Stimulated activated CD4-positive, alpha-beta T cell treated with anti-CD3 and anti-CD28 coated beads, TNF-alpha, amount 100 ng/mL, for 4 hours (primary cell): ENCODE data around the gene ZFHX2.

Source experiments
- DNase-seq, 3 experiments: peaks; one replicate each; pipeline ENCODE4 v3.0.0-alpha.2; 2020; ENCODE audit warnings: low read depth in 3 of 3

ZFHX2 gene

DNA sequence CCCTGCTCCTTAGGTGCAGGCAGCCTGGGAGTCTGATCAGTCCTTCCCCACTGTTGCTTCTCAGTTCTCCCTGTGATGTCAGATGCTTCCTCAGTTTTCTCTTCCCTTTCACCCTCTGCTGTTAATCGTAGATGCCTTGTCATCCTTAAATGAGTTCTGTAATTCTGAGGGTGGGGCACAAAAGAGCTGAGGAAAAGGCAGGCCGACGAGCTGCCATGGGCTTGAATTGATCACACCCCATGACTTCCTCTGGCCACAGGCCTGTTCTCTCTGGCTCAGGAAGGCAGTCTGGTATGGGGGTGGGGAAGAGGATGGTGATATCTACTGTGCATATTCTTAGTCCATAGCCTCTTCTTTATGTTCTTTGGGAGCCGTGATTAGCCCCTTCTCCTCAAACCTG lies 21.3 kb upstream of the ZFHX2 start:
- DNase-seq = no peak

DNA sequence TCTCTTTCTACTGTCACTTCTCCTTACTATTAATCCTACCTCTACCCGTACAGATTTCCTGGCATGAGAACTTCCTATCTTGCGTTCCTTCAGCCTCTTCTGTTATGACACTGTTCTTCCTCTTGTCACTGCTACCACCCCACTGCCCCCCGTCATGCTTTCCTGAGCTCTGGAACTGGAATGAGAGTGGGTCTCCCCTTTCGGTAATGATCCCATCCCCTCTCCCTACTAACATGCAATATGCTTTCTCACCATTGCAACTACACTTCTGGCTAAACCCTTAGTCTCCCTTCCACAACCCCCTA lies 20.9 kb upstream of the ZFHX2 start:
- no peak for DNase-seq

GRCh38 chr14:23571701-23572523 lies 20.3 kb upstream of the ZFHX2 start:
- DNase-seq = no peak

DNA sequence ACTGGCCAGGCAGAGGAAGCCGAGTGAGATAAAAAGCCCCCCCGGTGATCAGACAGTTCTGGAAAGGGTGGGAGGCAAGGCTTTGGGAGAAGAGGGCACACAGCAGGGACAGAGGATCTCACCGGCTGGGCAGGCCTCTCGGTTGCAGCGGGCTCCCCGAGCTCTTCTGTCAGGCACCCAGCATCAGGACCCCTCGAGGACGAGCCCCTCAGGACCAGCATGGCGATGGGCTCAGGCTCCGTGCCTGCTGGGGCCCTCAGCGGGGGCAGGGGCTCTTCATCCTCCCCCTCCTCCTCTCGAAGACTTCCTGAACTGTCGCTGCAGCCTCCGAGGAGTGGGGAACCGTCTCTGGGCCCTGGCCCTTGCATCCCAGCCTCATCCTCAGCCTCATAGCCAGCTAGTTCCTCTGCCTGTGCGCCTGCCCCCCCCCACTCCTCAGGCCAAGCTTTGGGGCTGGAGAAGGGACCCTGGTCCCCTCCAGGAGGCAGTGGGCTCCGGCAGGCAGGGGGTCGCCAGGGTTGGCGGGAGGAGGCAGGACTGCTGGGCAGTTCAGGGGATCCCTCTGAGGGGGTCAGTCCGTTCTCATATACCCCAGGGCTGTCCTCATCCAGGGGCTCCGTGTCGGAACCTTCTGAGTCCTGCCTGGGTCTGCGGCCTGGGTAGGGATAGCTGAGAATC lies 19.4 kb upstream of the ZFHX2 start:
- DNase-seq = no peak

GRCh38 chr14:23569443-23570151 lies 18.0 kb upstream of the ZFHX2 start:
- DNase-seq = no peak

- DNase-seq = no peak
Measured at GRCh38 chr14:23568600-23569331, 17.2 kb upstream of the ZFHX2 start.

DNA sequence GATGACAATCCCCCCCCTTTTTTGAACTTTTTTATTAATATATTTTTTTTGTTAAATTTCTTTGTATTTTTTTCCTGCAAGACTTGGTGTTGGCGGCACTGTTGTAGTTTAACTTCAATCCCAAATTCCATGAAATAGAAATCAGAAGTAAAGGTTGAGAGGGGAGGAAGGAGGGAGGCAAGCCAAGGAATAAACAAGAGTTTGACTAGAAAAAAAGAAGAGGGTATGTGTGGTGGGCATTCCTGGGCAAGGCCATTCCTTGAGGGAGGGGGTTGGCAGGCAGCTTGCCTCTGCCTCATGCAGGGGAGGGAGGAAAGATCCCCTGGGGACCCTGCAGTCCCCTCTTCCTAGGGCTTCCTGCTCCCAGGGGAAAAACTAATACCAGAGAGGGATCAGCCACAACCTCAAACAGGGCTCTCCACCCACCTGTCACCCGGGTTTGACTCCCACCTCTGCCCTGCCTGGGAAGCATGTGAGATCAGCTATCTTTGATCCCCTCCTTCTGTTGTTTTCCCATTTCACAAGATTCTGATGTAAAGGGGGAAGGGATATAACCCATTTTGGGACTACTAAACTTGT lies 16.5 kb upstream of the ZFHX2 start:
- no peak for DNase-seq

DNA sequence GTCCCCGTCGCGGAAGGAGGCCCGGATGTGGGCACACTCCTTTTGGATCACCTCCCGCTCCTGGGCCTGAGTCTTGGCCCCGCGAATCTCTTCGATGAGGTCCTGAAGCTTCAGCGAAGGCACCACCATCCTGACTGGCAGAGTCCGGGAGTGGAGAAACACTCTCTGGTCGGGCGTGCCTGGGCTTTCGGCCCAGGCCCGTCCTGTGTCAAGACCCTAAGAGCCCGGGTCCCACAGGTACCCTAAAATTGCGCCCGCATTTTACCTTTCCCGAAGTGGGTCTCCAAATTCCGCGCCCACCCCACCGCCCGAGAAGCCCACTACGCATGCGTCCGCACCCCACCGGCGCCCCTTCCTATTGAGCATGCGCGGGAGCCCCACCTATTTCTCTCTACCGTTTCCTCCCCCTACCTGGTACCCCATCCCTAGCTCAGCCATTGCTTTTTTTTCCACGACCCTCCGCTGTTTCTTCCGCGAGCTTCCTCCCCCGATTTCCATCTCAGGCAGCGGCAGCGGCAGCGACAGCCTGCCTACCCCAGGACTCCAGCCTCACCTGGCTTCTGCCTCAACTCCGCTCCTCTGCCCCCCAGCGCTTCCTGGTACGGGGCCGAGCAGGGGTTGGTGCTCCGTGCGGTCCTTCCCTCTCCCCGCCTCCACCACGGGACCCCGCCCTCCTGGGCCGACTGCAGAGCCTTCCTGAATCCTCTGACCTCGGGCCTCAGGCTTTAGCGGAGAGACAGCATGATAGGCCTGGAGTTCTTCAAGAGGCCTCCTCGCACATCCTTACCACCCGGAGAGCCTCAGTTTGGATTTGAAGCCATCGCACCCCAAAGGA lies 15.8 kb upstream of the ZFHX2 start, which contains the start of gene AP1G2:
TSS of gene AP1G2 (minus strand) at position 606 of the 835 bp plus-strand sequence. CDS start at position 129, 477 bp downstream.
- DNase-seq = peak; percentile 71 to 83 (median 73)

DNA sequence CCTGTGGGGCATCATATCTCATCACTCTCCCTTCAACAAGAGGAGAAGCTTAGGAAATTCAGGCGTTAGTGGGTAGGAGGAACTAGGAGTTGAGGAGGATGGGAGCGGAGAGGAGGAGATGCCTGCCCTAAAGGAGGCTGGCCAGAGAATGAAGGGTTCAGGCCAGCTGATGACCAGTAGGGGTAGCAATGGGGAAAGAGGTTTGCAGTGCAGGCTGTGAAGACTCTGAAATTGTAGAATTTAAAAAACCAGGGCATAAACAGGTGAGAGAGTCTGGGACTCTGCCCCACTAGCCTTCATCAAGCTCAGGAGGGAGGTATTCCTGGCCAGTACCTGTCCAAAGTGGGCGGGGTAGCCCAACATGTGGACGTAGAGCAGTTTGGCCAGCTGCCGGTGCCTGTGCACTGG lies 15.2 kb upstream of the ZFHX2 start:
- no peak for DNase-seq

GRCh38 chr14:23566112-23566777 lies 14.7 kb upstream of the ZFHX2 start:
- DNase-seq = no peak

- no peak for DNase-seq
Measured at GRCh38 chr14:23565626-23566025, 14.1 kb upstream of the ZFHX2 start.

DNA sequence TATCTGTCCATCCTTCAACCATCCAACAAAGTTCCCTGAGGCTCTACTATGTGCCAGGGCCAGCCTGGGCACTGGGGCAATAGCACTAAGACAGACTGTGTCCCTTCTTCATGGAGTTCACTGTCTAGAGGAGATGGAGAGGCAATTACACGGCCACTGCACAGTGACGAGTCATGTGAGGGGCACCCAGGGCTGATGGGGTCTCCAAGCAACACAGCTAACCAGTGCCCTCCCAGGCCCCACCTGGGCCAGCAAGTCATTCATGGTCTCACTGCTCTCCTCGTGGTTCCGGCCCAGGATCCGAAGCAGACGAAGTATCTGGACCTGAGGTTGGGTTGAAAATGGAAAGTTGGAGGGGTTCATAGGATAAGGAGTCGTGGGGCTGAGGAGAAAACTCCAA lies 13.3 kb upstream of the ZFHX2 start:
- no peak for DNase-seq

GRCh38 chr14:23564181-23564812 lies 12.7 kb upstream of the ZFHX2 start:
- no peak for DNase-seq

DNA sequence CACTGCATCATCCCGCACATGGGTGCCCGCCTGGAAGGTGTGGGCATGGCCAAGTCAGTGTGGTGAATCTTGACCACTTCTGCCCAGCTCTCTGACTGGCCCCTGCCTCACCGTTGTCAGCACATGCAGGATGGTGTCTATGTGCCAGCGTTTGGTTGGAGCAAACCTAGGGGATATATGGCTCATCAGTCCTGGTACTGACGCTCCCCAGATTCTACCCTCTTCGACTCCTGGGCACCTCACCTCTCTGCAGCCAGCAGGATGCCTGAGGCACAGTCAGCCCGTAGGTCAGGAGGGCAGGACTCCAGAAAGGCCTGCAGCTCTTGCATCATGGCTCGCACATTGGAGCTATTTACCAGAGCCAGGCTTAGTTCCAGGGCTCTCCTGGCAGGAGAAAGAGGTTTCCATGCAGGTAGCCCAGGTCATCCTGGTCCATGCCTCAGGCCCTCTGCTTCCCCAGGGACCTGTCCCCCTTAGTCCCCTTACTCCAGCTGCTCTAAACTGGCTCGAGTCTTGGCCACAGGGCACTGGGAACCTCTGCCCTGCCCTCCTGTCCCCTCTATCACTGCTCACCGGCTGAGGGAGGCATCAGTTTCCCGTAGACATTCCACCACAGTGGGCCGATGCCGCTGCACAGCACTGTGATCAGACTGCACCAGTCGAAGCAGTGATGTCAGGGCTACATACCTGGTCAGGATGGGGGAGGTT lies 12.1 kb upstream of the ZFHX2 start:
- DNase-seq = no peak

DNA sequence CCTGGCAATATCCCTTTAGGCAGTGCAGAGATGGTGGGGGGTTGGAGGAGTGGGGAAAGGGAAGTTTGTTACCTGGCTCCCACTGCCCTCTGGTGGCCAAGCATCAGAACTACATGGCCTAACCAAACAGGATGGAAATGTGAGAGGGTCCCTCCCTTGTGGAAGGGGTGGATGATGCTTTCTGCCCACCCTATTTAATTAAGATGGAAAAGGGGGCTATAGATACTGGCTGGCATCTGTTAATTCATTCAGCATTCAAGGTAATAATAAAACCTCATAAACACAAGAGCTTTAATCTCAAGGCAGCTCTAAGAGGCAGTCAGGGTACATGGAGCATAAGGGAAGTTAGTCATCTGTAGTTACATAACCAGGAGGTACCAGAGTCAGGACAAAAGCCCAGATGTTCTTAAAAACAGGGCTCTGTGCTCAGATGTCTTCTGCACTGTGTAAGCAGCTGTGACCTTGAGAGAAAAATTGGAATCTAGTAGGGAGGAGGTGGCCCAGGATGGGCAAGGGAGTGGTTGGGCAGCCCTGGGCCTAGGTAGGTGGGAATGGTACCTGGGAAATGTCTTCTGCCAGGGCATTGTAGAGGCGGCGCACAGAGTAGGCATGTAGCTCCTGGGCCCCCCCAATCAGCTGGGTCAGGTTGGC lies 11.4 kb upstream of the ZFHX2 start:
- peak in 2 of 3 experiments; percentile 36 to 40 for DNase-seq

DNA sequence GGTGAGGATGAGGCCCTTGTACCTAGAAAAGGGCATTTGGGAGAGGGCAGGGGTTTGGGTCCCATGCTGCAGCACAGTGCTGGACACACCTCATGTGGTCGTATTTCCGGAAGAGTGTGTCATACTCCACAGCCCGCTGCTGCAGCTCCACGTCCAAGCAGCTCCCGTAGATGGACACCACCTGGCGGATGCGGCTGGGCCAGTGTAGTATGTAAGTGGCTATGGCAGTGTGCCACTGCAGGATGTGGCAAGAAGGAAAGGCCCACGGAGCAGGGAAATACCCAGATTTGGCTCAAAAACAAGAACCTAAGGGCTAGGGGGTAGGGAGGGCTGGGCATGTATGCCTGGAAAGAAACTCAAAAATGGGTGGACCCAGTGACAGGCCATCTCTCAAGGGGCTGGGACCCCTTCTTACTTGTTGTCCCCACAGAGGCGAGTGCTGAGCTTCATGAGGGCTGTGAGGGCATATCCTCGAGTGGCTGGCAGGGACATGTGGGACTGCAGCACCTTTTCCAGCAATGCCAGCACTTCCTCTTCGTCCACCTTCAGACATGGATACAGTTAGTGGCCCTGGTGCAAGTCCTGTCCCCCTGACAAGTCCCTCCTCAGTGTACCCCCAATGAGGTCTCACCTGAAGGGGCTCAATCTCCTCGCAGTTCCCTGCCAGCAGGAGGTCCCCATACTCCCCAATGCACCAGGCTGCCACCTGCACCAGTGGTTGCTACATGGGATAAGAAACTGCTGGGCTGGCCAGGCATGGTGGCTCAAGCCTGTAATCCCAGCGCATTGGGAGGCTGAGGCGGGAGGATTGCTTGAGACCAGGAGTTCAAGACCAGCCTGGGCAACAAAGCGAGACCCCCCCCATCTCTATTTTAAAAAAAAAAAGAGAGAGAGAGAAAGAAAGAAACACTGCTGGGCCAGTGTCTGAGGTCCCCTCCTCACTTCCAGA lies 10.6 kb upstream of the ZFHX2 start:
- DNase-seq = no peak

GRCh38 chr14:23561259-23561658 lies 9.7 kb upstream of the ZFHX2 start:
- DNase-seq = no peak
